ENCODE measurements around the gene TOB1. TPM values are rescaled to one million over a fixed set of nuclear protein-coding genes. Genes with fewer than 3 reads are reported as not detected.
A peak's percentile ranks its signal among the peaks of the same experiment; 100 is the strongest.

The TOB1 gene
- total RNA-seq, result 70.1 TPM
- long read RNA-seq, transcript TOB1-202 (2 exons, 2,229 nt), result major isoform, 33 of 41 reads
- long read RNA-seq, partial matches to known transcripts, result 0 of 41 reads
- long read RNA-seq, other reads (novel, unspliced or antisense), result 4 of 41 reads

- Histone ChIP-seq H3K36me3 (peaks cover 28% of the 10 kb centered on the region), H3K27me3 (no peaks in the 10 kb centered on the region), H3K27ac (peak within 1 kb of the TSS; percentile 100), H3K4me3 (peak within 1 kb of the TSS; percentile 72), H3K9me3 (no peaks in the 10 kb centered on the region), H3K4me1 (peaks cover 41% of the 10 kb centered on the region)
- DNase-seq (peak; percentile 100), ATAC-seq (peak; percentile 91)
- no peak for TF ChIP-seq CTCF (IDR thresholded peaks at IDR 0.05)
- intact Hi-C loops (cut with DNase I), result no loop called here
Observed at GRCh38 chr17:50866261-50866949, at the start of gene TOB1. Gene TOB1, minus strand, starts transcription at chr17:50866354. Its CDS starts 2,337 bp downstream, at chr17:50864017.

- DNase-seq (no peak), ATAC-seq (no peak)
- no peak for TF ChIP-seq CTCF (IDR thresholded peaks at IDR 0.05)
- Histone ChIP-seq H3K36me3 (no peaks in the 10 kb centered on the region), H3K4me3 (no peak overlapping the region), H3K27ac (peak overlapping the region; percentile 36), H3K4me1 (peaks cover 16% of the 10 kb centered on the region), H3K27me3 (no peaks in the 10 kb centered on the region), H3K9me3 (no peaks in the 10 kb centered on the region)
- intact Hi-C loops (cut with DNase I), result no loop called here
Observed at GRCh38 chr17:50914505-50915063, 48.4 kb upstream of the TOB1 start.

- ATAC-seq (no peak), DNase-seq (no peak)
- H3K4me1 ChIP-seq, result peaks cover 10% of the 10 kb centered on the region
- no peaks in the 10 kb centered on the region for H3K36me3 ChIP-seq
- H3K9me3 ChIP-seq, result no peaks in the 10 kb centered on the region
- TF ChIP-seq CTCF (IDR thresholded peaks at IDR 0.05), result no peak
- no peak overlapping the region for H3K27ac ChIP-seq
- no peak overlapping the region for H3K4me3 ChIP-seq
- intact Hi-C loops (cut with DNase I), result no loop called here
- no peaks in the 10 kb centered on the region for H3K27me3 ChIP-seq
Observed at GRCh38 chr17:50913120-50913519, 47.0 kb upstream of the TOB1 start.

- intact Hi-C loops (cut with DNase I), result no loop called here
- Histone ChIP-seq H3K27me3 (no peaks in the 10 kb centered on the region), H3K4me3 (no peak overlapping the region), H3K4me1 (peaks cover 8% of the 10 kb centered on the region), H3K9me3 (no peaks in the 10 kb centered on the region), H3K36me3 (no peaks in the 10 kb centered on the region), H3K27ac (no peak overlapping the region)
- ATAC-seq (no peak), DNase-seq (no peak)
- no peak for TF ChIP-seq CTCF (IDR thresholded peaks at IDR 0.05)
Observed at GRCh38 chr17:50911890-50912289, 45.7 kb upstream of the TOB1 start.

- peaks cover 8% of the 10 kb centered on the region for H3K4me1 ChIP-seq
- no peak for TF ChIP-seq CTCF (IDR thresholded peaks at IDR 0.05)
- no peaks in the 10 kb centered on the region for H3K27me3 ChIP-seq
- H3K4me3 ChIP-seq, result no peak overlapping the region
- no peak overlapping the region for H3K27ac ChIP-seq
- ATAC-seq (no peak), DNase-seq (no peak)
- no peaks in the 10 kb centered on the region for H3K36me3 ChIP-seq
- no peaks in the 10 kb centered on the region for H3K9me3 ChIP-seq
- intact Hi-C loops (cut with DNase I), result no loop called here
Observed at GRCh38 chr17:50911450-50911849, 45.3 kb upstream of the TOB1 start.

Data from upper lobe of right lung (tissue), 1 donor.